Psoas muscle (tissue), 8 donors: ENCODE data around the gene DYNC1I1. TPM values are rescaled to one million over a fixed set of nuclear protein-coding genes. Genes with fewer than 3 reads are reported as not detected.

Source experiments
- ATAC-seq, 4 donors: fragments of 200-7000 bp; cut with Tn5 transposase; one replicate each; pipeline ENCODE4 v1.9.1; 2020; ENCODE audit warnings: moderate library complexity in 3 of 4, mild to moderate bottlenecking in 2 of 4
- DNase-seq, 2 donors: peaks; one replicate each; pipeline ENCODE4 v3.0.0-alpha.2; 2020
- H3K27ac ChIP-seq: fragments of 200-600 bp; one replicate; pipeline ENCODE4 v1.8.0; 2022
- H3K27me3 ChIP-seq, 3 donors: fragments of 200-600 bp in 1 of 3; one replicate each; pipeline versions ENCODE4 v1.6.1 to v1.8.0; 2013 to 2022; ENCODE audit warnings: low read length in 2 of 3, mild to moderate bottlenecking in 2 of 3, moderate library complexity in 1 of 3; ENCODE audit not compliant: insufficient read depth in 3 of 3
- H3K36me3 ChIP-seq, 2 donors: fragments of 200-600 bp in 1 of 2; one replicate each; pipeline versions ENCODE4 v1.6.1 to v1.8.0; 2013 to 2022; ENCODE audit warnings: low read depth in 1 of 2, mild to moderate bottlenecking in 1 of 2, moderate library complexity in 1 of 2; ENCODE audit not compliant: insufficient read depth in 1 of 2
- H3K4me1 ChIP-seq: fragments of 200-600 bp; one replicate; pipeline ENCODE4 v1.8.0; 2022
- H3K4me3 ChIP-seq: fragments of 200-600 bp; one replicate; pipeline ENCODE4 v1.8.0; 2022; ENCODE audit warnings: mild to moderate bottlenecking
- H3K9me3 ChIP-seq: fragments of 200-600 bp; one replicate; pipeline ENCODE4 v1.8.0; 2022
- CTCF ChIP-seq: fragments of 200-600 bp; IDR thresholded peaks from one replicate; pipeline ENCODE4 v1.8.0; 2022; ENCODE audit warnings: antibody characterized with exemption
- WGBS, 3 donors: extraction: QIAGEN DNeasy Blood & Tissue Kit; methylation state at CpG; one replicate each; pipeline versions ENCODE4 v1.1.6 to v1.1.7; 2013; 5-methylcytosine and 5-hydroxymethylcytosine counted together
- intact Hi-C, 2 donors: fragments of 100-400 bp; cut with DNase I; formaldehyde crosslinking; loops; one replicate each; pipeline versions ENCODE4 v1.11.0 to v1.14.2; 2022
- polyA plus RNA-seq, 3 donors: library from polyadenylated mRNA; stranded (reverse); fragments of 200-250 nt; gene quantifications; one replicate each; pipeline ENCODE4 v1.2.3, GENCODE V29; 2013
- total RNA-seq, 4 donors: library from RNA; stranded (reverse); fragmentation: NEBNext Ultra II Directional in 2 of 4; extraction: Animal tissue kit (Norgen Biotek cat#: 25700) in 2 of 4; gene quantifications; one replicate each; pipeline versions ENCODE4 v1.2.1 to v1.2.4, GENCODE V29; 2021 to 2023
- donor health status: healthy with polysubstance abuse.
- donor health status: DM: no; HTN: no; CAD: no; lungs with moderate emphysema.
- donor health status: Bipolar disorder and iron deficiency.
- donor health status: healthy.
- donor health status: DM: yes; HTN: yes; CAD: no.
- donor health status: DM: no; HTN: no; CAD: no.
- donor health status: DM: no; HTN: no; CAD: no.
- donor health status: DM: yes; HTN: yes; CAD: no.

Gene DYNC1I1
- total and polyA plus RNA-seq, 7 donors: 3.0 to 28.8 (median 6.9) TPM

DNA sequence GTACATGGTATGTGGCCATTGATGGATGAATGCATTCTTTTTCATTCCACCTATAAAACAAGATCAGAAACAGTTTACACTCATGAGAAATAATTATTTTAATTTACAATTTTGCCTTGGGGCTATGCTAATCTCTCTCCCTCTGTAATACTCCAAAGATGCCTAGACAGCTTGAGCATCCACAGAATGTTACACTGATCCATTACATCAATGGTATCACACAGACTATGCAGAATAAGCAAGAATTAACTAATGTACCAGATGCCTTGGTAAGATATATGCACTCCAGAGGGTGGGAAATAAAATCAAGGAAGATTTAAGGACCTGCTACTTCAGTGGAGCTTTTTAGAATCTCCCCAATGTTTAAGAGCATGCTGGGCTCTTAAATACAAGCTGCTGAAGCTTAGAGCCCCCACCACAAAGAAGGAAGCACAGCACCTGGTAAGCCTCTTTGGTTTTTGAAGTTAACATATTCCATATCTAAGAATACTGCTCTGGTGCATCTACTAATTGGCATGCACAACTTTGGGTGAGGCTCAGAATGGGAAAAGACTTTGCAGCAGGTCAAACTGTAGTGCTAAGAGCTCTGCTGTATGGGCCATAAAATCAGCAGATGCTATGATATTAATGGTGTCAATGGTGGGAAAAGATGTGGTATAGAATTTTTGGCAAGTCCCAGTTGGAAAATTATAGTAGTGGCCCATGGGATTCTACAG lies 329.9 kb downstream of the DYNC1I1 start:
- no peak for ATAC-seq
- H3K9me3 ChIP-seq: no peaks in the 10 kb centered on the region
- no peak overlapping the region for H3K27ac ChIP-seq

GRCh38 chr7:96104984-96105383 lies 332.6 kb downstream of the DYNC1I1 start:
- Histone ChIP-seq H3K27me3 (no peaks in the 10 kb centered on the region), H3K4me1 (no peaks in the 10 kb centered on the region), H3K4me3 (no peak overlapping the region), H3K36me3 (no peaks in the 10 kb centered on the region), H3K9me3 (no peaks in the 10 kb centered on the region), H3K27ac (no peak overlapping the region)
- DNase-seq: no peak
- TF ChIP-seq CTCF: no peak
- no peak for ATAC-seq
- intact Hi-C loops: no loop called here

More for the DNA sequence above, 329.9 kb downstream of the DYNC1I1 start:
- H3K27me3 ChIP-seq: no peaks in the 10 kb centered on the region
- intact Hi-C loops: no loop called here
- no peak overlapping the region for H3K4me3 ChIP-seq
- H3K4me1 ChIP-seq: no peaks in the 10 kb centered on the region
- no peak for DNase-seq
- TF ChIP-seq CTCF: no peak
- H3K36me3 ChIP-seq: no peaks in the 10 kb centered on the region

DNA sequence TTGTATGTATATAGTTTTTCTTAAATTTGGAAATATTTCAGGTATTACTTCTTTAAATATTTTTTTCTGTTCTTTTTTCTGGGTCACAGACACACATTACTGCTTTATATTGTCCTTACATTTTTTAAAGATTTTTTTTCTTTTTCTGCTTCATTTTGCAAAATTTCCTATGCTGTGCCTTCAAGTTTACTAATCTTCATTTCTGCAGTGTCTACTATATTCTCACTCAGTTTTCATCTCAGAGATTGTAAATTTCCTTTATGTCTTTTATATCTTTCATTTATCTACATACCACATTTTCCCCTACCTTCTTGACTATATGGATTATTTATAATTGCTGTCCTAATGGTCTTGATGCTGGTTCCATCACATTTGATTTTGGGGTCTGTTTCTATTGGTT lies 339.1 kb downstream of the DYNC1I1 start:
- Histone ChIP-seq H3K4me3 (no peak overlapping the region), H3K4me1 (no peaks in the 10 kb centered on the region), H3K9me3 (no peaks in the 10 kb centered on the region), H3K27ac (no peak overlapping the region), H3K27me3 (no peaks in the 10 kb centered on the region), H3K36me3 (no peaks in the 10 kb centered on the region)
- intact Hi-C loops: no loop called here
- DNase-seq: no peak
- ATAC-seq: no peak
- TF ChIP-seq CTCF: no peak

DNA sequence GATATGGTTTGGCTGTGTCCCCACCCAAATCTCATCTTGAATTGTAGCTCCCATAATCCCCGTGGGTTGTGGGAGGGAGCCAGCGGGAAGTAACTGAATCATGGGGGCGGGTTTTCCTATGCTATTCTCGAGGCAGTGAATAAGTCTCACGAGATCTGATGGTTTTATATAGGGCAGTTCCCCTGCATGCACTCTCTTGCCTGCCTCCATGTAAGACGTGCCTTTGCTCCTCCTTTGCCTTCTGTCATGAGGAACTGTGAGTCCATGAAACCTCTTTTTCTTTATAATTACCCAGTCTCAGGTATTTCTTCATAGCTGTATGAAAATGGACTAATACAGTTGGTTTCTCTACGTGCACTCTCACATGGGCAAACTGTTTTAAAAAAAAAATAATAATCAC lies 341.8 kb downstream of the DYNC1I1 start:
- no peaks in the 10 kb centered on the region for H3K27me3 ChIP-seq
- intact Hi-C loops: no loop called here
- H3K36me3 ChIP-seq: no peaks in the 10 kb centered on the region
- TF ChIP-seq CTCF: no peak
- ATAC-seq (no peak), DNase-seq (no peak)
- H3K9me3 ChIP-seq: no peaks in the 10 kb centered on the region
- no peak overlapping the region for H3K4me3 ChIP-seq
- H3K4me1 ChIP-seq: no peaks in the 10 kb centered on the region
- WGBS, 3 donors: 84 to 85% (median 85%) methylated on average over 7 of the region's 7 CpGs
- H3K27ac ChIP-seq: no peak overlapping the region

- H3K4me3 ChIP-seq: no peak overlapping the region
- ATAC-seq: no peak
- no peaks in the 10 kb centered on the region for H3K4me1 ChIP-seq
- no peak overlapping the region for H3K27ac ChIP-seq
- no peaks in the 10 kb centered on the region for H3K9me3 ChIP-seq
- WGBS, 3 donors: 91 to 92% (median 91%) methylated on average over 7 of the region's 7 CpGs
- no peak for TF ChIP-seq CTCF
- intact Hi-C loops: no loop called here
- peaks cover 4 to 17% of the 10 kb centered on the region in 2 donors for H3K36me3 ChIP-seq
- no peak for DNase-seq
- no peaks in the 10 kb centered on the region for H3K27me3 ChIP-seq
These were observed 343.8 kb downstream of the DYNC1I1 start for GRCh38 chr7:96116173-96116572.
